ENCODE data around the gene GGN.

GGN gene

GRCh38 chr19:38412491-38412890, 24.7 kb upstream of the GGN start:
- TF ChIP-seq CREB1 (IDR thresholded peaks at IDR 0.05; ENCODE audit: low read depth) (no peak), TAF1 (IDR thresholded peaks at IDR 0.05; ENCODE audit: low read depth) (no peak), REST (IDR thresholded peaks at IDR 0.05; ENCODE audit: low read depth) (no peak), YY1 (IDR thresholded peaks at IDR 0.05; ENCODE audit: low read depth) (no peak), NFIC (IDR thresholded peaks at IDR 0.05) (no peak), EGR1 (IDR thresholded peaks at IDR 0.05) (no peak), MAX (IDR thresholded peaks at IDR 0.05) (no peak)

- TF ChIP-seq USF1 (IDR thresholded peaks at IDR 0.05) (no peak), EGR1 (IDR thresholded peaks at IDR 0.05) (no peak), TAF1 (IDR thresholded peaks at IDR 0.05; ENCODE audit: low read depth) (no peak), REST (IDR thresholded peaks at IDR 0.05; ENCODE audit: low read depth) (no peak), FOXM1 (IDR thresholded peaks at IDR 0.05; ENCODE audit: borderline replicate concordance, low read depth) (no peak), YY1 (IDR thresholded peaks at IDR 0.05; ENCODE audit: low read depth) (no peak), TCF12 (IDR thresholded peaks at IDR 0.05; ENCODE audit: low read depth) (no peak), TEAD4 (IDR thresholded peaks at IDR 0.05) (no peak), RAD21 (IDR thresholded peaks at IDR 0.05; ENCODE audit: low read depth) (no peak), NFIC (IDR thresholded peaks at IDR 0.05) (no peak)
Measured at GRCh38 chr19:38411041-38411712, 23.3 kb upstream of the GGN start.

GRCh38 chr19:38409631-38410133, 21.8 kb upstream of the GGN start:
- TF ChIP-seq TEAD4 (IDR thresholded peaks at IDR 0.05) (no peak), EP300 (IDR thresholded peaks at IDR 0.05; ENCODE audit: borderline replicate concordance) (no peak), MAX (IDR thresholded peaks at IDR 0.05) (no peak), CEBPB (IDR thresholded peaks at IDR 0.05) (no peak), REST (IDR thresholded peaks at IDR 0.05; ENCODE audit: low read depth) (no peak), RAD21 (IDR thresholded peaks at IDR 0.05; ENCODE audit: low read depth) (no peak), TCF12 (IDR thresholded peaks at IDR 0.05; ENCODE audit: low read depth) (no peak), NFIC (IDR thresholded peaks at IDR 0.05) (no peak), USF1 (IDR thresholded peaks at IDR 0.05) (no peak), EGR1 (IDR thresholded peaks at IDR 0.05) (no peak), YY1 (IDR thresholded peaks at IDR 0.05; ENCODE audit: low read depth) (no peak), ZBTB7A (IDR thresholded peaks at IDR 0.05; ENCODE audit: low read depth) (no peak), FOXM1 (IDR thresholded peaks at IDR 0.05; ENCODE audit: borderline replicate concordance, low read depth) (no peak), CREB1 (IDR thresholded peaks at IDR 0.05; ENCODE audit: low read depth) (no peak), TAF1 (IDR thresholded peaks at IDR 0.05; ENCODE audit: low read depth) (no peak)

GRCh38 chr19:38405276-38405675, 17.4 kb upstream of the GGN start:
- TF ChIP-seq EGR1 (IDR thresholded peaks at IDR 0.05) (no peak), TCF12 (IDR thresholded peaks at IDR 0.05; ENCODE audit: low read depth) (no peak), USF1 (IDR thresholded peaks at IDR 0.05) (no peak), YY1 (IDR thresholded peaks at IDR 0.05; ENCODE audit: low read depth) (no peak), NFIC (IDR thresholded peaks at IDR 0.05) (no peak), CEBPB (IDR thresholded peaks at IDR 0.05) (no peak), RAD21 (IDR thresholded peaks at IDR 0.05; ENCODE audit: low read depth) (no peak), CREB1 (IDR thresholded peaks at IDR 0.05; ENCODE audit: low read depth) (no peak), ZBTB7A (IDR thresholded peaks at IDR 0.05; ENCODE audit: low read depth) (no peak), REST (IDR thresholded peaks at IDR 0.05; ENCODE audit: low read depth) (no peak), TAF1 (IDR thresholded peaks at IDR 0.05; ENCODE audit: low read depth) (no peak), MAX (IDR thresholded peaks at IDR 0.05) (no peak), EP300 (IDR thresholded peaks at IDR 0.05; ENCODE audit: borderline replicate concordance) (no peak), TEAD4 (IDR thresholded peaks at IDR 0.05) (no peak), FOXM1 (IDR thresholded peaks at IDR 0.05; ENCODE audit: borderline replicate concordance, low read depth) (no peak)

Data from Ishikawa (cell line).